RPMI8226 (cell line): ENCODE measurements around the gene OTUB2.

ENCODE experiments used
- DNase-seq: peaks from one replicate; pipeline ENCODE4 v3.0.0-alpha.2; 2015

OTUB2 gene

DNA sequence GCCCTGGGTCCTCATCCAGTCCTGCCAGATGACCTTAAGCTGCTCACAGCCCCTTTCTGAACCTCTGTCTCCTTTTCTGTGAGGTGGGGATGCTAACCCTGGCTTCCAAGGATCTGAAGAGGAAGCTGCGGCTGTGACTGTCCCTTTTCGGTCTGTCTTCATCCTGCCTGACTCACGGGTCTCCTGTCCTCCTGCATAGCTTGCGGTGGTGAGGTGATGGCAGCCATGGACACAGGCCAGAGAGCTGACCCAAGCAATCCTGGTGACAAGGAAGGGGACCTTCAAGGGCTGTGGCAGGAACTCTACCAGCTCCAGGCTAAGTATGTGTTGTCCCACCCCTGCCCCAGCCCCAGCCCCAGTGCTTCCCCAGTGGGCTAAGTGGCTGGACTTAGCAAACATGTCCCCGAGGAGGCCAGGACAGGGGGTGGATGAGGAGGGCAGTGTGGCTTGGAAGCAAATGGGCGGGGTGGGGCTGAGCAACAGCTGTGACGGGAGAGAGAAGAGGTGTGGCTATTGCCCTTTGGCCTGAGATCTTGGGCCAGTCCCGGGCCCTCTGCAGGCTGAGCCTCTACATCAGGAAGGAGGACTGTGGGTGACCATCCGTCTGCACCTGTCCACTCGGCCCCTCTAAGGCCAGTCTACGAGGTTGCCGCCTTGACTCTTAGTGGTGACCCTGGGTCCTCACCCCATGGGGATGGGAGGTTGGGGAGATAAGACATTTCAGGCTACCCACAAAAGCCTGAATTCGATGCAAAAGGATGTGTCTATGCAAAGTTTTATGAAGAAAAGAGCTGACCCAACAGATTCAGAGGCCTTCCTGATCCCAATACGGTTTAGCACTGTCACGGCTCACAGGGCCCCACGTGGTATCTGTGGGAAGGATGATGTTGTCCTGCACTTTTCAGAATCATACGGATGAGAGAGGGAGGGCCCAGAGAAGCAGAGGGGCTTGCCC, 27.9 kb upstream of the OTUB2 start:
- DNase-seq: no peak

DNA sequence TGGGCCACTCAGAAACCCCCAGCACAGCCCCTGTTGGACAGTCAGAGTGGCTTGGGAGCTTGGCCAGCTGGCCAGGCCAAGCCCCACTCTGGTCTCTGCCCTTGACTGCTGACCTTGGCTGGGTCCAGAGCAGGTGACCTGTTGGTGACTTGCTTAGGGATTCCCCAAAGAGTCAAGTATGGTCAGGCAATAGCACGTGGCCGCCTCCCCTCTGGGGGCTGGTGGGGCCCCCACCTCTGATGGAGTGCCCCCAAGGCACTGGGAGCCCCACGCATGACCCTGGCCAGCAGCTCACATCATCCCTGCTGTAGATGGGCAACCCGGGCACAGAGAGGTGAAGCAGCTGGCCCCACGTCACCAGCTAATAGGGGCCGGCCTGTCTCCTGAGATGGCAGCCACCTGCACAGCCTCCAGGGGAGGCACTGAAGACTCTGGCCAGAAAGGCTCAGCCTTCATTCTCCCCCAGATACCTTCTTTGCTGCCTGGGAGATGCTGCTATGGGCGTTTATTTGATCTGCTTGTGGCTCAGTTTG, 27.2 kb upstream of the OTUB2 start:
- DNase-seq: no peak

DNA sequence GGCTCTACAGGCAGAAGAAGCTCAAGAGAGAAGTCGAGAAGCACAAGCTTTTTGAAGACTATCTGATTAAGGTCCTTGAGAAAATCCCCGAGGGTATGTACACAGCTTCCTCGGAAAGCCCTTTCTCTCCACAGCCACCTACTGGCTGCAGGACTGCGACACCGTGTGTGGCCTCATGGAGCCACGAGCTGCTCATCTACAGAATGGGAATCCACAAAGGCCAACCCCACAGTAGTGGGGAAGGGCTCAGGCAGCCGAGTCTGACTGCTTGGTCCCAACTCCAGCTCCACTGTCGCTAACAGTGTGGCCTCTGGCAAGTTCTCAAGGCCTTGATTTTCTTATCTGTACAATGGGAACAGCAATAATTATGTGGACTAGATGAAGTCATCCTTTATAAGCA, 26.6 kb upstream of the OTUB2 start:
- no peak for DNase-seq

DNA sequence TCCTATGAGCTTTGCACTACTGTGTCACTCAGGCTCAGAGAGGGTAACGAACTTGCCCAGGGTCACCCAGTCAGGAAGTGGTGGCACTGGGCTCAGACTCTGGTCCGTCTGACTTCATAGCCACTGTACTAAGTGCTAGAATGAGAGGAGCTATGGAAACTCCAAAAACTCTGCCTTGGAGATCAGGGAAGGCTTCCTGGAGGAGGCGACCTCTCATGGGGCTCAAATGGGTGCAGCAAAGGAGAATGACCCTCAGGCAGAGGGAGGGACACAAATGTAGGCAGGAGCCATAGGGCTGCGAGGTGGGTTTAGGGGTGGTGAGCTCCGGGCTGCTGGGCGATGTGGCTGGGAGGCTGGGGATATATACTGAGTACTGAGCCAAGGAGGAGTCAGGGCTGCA, 25.9 kb upstream of the OTUB2 start:
- DNase-seq: no peak

DNA sequence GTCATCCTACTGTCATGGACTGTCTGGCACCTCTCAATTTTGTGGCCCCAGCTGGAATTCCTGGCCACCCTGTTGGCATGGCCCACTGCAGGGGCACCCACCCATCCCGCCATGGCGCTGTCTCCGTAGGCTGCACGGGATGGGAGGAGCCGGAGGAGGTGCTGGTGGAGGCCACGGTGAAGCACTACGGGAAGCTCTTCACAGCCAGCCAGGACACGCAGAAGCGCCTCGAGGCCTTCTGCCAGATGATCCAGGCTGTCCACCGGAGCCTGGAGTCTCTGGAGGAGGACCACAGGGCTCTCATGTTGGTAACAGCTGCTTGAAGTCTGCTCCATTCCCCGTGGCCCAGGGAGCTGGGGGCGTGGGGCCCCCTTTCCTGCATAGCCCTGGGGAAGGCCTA, 25.1 kb upstream of the OTUB2 start:
- no peak for DNase-seq

DNA sequence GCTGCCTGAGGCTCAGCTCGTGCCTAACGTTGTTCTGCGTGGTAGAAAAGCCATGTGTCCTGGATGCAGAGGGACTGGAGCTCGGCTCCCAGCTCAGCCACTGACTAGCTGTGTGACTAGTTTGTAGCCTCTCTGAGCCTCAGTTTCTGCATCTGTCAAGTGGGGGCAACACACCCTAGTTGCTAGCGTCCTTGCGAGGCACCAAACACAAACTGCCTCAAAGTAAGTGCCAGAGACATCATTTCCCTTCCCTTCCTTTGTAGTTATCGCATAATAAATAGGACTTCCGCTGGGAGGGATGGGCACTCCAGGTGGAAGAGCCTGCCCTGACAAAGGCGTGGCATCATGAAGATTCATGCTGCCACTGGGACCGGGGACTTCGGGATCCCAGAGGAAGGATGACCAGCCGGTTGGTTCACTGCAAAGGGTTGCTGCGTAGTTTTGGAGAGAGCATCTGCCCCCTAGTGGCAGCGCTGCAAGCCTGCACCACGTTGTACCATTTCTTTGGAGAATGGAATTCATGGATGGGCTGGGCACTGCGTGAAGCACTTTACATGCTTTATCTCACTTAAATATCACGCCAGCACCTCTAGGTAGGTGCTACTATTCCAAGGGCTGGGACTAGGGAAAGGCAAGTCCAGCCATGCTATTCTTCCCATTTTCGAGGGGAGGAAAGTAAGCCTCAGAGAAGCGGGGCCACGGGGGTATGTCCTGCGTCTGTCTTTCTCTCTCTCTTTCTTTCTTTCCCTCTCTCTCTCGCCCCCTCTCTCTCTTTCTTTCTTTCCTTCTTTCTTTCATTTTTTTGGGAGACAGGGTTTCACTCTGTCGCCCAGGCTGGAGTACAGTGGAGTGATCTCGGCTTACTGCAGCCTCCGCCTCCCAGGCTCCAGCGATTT, 24.4 kb upstream of the OTUB2 start:
- DNase-seq: peak; percentile 65

DNA sequence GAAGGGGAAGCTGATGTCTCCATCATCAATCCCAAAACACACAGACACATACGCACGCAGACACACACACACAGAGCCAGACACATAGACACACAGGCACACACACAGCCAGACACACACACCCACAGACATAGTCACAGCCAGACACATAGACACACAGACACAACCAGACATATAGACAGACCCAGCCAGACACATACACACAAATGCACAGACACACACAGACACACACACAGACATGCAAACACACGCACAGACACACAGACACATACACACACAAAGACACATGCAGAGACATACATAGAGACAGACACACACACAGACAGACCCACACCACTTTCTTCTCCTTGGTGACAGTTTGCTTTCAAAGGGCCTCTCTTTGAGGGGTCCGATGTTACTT, 22.7 kb upstream of the OTUB2 start:
- DNase-seq: no peak

DNA sequence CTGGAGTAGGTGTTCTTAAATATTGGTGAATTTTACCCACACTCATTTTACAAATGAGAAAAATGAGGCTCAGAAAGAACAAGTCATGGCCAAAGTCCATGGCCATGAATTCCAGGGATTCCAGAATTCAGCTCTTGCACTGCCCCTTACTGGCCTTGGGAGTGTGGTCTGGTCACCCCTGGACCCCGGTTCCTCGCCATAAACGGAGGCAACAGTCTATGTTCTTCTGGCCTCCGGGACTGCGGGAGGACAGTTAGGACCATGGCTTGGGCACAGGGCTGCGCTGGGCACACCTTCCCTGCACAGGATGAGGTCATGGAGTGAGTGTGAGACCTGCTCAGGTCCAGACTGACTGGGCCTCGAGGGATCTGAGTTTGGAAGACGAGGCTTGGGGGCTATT, 22.1 kb upstream of the OTUB2 start:
- no peak for DNase-seq

DNA sequence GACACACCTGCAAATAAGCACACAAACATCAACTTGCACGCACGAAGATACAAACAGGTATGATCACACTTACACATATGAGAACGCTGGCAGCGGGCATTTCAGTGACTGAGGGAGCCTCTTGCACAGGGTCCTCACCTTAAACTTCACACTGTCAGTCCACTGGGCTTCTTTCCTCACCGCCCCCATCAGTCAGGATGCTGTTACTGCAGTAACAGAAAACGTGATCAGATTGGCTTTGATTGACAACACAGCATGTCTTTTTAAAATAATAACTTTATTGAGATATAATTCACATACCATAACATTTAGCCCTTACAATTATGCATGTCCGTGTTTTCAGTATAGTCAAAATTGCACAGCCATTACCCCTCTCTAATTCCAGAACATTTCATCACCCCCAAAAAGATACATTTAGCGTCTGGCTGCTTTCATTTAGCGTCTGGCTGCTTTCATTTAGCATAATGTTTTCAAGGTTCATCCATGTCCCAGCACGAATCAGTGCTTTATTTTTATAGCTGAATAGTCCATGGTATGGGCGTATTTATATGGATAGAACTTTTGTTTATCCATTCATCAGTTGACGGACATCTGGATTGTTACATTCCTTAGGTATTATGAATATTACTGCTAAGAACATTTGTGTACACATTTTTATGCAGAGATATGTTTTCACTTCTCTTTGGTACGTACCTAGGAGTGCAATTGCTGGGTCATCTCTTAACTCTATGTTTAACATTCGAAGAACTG, 20.6 kb upstream of the OTUB2 start:
- DNase-seq: peak; percentile 25

DNA sequence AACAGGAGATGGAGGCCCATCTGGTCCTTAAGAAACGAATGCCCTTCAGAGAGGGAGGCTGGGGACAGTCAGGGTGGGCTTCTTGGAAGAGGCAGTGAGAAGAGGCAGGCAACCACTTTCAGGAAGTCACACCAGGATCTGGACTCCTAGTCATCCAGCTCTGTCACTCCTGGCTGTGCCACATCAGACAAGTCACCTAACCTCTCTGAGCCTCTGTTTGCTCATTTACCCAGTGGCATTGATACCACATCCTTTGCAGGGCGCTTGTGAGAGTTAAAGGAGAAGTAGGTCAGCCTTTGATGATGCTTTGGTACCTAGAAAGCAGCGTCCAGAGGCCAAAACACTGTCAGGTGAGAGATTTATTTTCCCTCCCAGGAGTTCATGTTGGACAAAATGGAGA, 17.9 kb upstream of the OTUB2 start:
- no peak for DNase-seq

DNA sequence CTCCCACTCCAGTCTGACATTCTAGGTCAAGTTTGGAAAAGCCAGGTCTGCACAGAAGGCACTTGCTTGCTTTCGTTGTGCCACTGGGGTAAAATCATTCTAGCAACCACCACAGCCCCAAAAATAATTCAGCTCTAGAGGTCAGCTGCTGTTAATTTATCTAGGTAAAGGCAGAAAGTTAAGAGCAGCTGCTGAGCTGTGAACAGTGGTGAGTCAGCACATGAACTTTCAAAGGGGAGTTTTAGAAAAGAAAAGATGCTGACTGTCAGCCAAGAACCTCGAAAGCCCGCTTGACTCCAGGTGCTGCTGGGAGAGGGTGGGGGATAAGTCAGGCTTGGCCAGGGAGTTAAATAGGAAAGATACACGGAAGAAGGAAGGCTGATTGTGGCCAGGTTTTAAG, 16.4 kb upstream of the OTUB2 start:
- DNase-seq: peak; percentile 86

DNA sequence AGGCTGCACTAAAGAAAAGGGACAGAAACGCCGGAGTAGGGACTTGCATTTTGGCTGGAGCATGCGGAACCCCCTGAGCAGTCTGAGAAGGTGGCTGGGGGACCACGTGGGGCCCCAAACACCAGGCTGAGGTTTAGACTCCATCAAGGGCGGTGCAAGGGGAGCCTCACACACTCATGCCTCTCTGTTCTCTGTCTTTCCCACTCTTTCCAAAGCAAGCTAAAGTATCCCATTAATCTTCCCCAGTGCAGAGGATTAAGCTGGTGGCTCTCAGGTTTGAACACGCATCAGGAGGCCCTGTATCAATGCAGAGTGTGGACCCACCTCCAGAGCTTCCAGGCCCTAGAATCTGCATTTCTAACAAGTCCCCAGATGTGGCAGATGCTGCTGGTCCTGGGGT, 15.5 kb upstream of the OTUB2 start:
- DNase-seq: no peak

DNA sequence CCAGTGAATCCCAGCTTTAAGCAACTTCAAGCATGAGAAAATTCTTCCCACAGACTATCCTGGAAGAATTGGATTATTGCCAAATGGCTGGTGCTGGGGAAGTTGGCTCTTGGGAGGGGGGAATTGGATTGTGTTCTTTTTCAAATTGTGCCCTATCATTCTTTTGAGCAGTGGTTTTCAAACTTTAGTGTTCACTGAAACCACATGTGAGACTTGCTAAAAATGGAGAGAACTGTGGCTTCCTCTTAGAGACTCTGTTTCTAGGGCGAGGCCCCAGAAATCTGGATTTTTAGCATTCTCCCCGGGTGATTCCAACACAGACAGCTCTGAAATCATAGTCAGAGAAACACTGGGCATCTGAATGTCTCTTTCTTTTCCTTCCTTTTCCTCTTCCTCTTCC, 14.3 kb upstream of the OTUB2 start:
- peak; percentile 47 for DNase-seq

DNA sequence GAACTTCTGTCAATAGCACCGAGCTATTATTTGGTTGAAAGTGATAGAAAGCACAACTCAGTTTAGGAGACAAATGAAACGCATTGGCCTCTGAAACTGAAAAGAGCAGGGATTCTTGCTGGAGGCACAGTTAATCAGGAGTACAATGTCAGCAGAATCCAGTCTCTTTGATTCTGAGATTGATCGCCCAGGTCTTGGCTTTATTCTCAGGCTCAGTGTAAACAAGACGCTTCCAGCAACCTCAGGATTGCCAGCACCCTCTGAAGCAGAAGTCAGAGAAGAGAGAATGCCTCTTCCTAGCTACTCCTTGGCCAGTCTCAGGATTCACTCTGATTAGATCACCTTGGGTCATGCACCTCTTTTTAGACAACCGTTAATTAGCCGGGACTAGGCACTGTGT, 11.8 kb upstream of the OTUB2 start:
- peak; percentile 20 for DNase-seq

DNA sequence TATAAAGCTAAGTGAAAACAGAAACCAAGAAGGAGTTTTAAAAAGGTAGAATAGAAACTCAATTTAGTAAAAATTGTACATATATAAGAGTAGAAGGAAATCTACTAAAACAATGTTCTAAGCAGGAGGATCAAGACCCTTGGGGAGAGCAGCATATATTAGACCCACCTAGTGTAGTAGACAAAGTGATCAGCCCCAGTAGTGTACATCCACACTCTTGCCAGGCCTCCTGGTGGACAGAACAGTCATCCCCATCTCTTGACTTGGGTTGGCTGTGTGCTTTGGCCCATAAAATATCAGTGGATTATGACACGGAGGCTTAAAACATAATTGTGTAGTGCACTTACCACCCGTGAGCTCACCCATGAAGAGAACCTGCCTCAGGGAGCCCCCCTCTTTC, 10.9 kb upstream of the OTUB2 start:
- no peak for DNase-seq

DNA sequence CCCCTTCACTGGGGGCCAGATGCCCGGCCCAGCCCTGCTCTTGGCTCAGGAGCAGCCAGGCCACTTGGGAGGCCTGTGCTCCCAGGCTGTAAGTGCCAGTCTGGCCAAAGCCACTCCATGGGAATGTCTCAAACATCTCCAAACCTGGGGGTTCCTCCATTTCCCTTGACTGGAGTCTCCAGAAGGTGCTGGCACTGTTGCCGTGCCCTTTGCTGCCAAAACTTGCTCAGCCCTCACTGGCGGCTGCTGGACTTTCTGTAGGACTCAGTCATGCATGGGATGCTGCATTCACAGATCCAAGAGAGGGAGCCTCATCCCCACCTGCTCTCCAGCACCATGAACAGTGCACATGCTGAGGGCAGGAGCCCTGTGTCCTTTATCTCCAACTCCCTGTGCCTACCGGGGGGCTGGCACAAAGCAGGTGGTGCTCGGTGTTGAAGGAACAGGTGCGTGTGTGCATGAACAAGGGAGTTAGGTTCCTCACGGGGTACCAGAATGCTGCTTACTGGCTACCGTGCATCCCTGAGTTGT, 9.6 kb upstream of the OTUB2 start:
- DNase-seq: no peak

DNA sequence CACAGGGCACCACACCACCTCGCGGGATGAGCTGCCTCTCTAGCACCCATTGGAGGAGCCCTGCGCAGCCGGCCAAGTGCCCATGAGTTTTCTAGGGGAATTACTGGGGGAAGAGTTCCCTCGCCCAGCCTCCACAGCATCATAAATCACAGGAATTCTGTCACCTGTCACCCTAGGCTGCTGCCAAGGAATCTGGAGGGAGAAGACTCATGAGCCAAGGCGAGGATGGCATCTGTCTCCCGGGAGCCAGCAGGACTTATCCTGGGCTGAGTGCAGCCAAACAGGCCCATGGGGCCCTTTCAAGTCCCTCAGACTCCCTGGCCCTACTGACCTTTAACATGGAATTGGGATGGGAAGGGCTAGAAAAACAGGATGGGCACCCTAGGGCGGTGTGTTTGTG, 7.8 kb upstream of the OTUB2 start:
- DNase-seq: no peak

DNA sequence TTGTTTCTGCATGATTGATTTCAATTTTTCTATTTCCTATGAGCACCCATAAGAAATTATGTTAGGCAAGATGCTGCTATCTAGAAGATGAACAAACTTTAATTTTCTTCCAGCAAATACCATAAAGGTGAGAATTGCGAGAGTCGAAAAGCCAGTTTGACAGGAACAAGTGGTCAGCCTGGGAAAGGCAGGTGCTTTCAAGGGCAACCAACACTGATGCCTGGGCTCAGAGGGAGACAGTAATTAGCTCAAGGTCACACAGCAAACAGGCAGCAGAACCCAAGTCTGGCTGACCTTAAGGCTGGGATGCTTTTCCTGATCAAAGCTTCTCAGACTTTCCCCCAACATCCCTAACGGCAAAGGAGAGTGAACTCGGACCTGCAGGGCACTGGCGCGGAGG, 6.8 kb upstream of the OTUB2 start:
- no peak for DNase-seq

DNA sequence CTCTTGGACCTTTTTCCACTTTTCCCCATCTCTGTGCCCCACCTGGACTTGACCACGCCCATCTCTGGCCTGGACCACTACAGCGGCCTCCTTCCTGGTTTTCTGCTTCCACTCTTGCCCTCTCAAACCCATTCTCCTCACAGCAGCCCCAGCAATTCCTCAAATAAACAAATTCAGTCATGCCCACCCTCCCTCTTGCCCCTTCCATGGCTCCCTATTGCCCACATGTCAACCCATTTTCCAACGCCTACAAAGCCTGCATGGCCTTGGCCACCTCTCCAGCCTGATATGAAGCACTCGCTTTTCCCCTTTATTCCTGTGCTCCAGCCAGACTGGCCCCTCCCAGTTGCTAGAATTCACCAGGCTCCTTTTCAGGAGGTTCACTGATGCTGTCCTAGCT, 5.9 kb upstream of the OTUB2 start:
- DNase-seq: no peak

DNA sequence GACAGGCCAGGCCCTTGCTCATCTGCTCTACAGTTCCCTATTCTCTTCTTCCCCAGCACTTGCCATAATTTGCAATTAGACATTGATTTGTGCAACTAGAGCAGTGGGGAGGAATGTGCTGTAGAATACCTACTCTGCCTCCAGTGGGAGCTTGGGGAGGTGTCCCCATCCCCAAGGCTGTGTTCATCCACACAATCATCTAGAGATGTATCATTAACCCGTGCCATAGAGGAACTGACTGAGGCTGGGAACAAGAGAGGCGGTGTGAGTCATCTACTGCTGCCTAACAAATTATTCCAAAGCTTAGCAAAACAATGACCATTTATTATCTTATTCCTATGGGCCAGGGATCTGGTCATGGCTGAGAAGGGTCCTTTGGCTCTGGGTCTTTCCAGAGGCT, 5.1 kb upstream of the OTUB2 start:
- no peak for DNase-seq

DNA sequence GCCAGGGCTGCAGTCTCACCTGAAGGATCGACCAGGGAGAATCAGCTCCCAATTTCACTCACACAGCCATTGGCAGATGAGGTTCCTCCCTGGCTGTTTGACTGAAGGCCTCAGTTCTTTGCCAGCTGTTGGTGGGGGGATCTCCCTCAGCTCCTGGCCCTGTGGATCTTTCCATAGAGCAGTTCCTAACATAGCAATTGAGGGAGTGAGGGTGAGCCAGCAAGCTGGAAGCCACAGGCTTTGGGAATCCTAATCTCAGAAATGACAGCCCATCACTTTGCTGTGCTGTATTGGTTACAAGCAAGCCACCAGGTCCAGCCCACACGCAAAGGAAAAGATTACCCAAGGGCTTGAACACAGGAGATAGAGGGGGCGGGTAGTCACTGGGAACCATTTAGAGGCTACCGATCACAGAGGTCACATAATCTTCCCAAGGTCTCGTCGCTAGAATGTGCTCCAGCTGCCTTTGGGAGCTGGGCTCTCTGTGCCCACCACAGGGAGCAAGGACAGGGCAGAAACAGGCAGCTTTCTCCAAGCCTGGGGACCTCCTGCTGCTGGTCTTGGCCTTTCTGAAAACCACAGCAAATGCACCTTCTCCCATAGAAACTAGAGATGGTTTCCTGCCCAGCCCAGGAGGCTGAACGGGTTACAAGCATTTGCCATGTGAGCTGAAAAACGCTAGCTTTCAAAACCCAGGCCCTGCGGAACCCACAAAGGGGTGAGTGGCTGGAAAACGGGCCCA, 4.6 kb upstream of the OTUB2 start:
- peak; percentile 83 for DNase-seq
